HG03039 (cell line): ENCODE results near the gene LAMC2.
"Not testable (repeated sequence)": the region's sequence is repeated elsewhere in the genome, so short reads cannot be mapped to it uniquely, and the experiment has no call there.

Experiments
- ATAC-seq: cut with Tn5 transposase; IDR thresholded peaks from one replicate; pipeline ENCODE4 v1.9.1; 2021; ENCODE audit warnings: mild to moderate bottlenecking, moderate library complexity; ENCODE audit not compliant: unreplicated experiment

LAMC2 gene

DNA sequence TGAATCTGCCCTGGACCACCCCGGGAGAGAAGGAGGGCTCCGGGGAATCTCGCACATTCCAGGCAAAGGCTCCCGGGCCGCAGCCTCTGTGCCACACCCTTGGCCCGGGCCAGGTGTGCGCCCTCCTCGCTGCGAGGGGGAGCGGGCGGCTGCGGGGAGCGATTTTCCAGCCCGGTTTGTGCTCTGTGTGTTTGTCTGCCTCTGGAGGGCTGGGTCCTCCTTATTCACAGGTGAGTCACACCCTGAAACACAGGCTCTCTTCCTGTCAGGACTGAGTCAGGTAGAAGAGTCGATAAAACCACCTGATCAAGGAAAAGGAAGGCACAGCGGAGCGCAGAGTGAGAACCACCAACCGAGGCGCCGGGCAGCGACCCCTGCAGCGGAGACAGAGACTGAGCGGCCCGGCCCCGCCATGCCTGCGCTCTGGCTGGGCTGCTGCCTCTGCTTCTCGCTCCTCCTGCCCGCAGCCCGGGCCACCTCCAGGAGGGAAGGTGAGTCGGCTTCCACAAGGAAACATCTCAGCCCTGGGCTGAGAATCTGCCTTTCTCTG is at the start of gene LAMC2:
TSS of gene LAMC2 (plus strand) at position 324 of the 550 bp plus-strand sequence. CDS start at position 413, 89 bp downstream.
- no peak for ATAC-seq

DNA sequence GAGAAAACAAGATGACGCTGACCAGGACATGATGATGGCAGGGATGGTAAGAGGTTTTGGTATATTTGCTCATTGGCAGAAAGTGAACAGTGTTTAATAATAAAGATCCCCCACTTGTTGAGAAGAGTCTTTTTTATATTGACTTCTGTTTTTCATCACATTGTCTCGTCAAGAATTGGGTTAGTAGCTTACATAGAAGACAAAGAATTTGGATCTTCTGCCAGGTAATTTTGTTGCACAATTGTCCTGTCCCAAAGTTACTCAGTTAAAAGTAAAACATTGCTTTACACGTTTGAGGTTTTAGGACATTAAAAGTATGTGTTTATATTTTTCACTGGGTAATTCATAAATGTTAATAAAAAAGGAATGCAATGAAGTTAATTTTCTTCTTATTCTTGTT is 48.3 kb upstream of the LAMC2 start:
- ATAC-seq: no peak

DNA sequence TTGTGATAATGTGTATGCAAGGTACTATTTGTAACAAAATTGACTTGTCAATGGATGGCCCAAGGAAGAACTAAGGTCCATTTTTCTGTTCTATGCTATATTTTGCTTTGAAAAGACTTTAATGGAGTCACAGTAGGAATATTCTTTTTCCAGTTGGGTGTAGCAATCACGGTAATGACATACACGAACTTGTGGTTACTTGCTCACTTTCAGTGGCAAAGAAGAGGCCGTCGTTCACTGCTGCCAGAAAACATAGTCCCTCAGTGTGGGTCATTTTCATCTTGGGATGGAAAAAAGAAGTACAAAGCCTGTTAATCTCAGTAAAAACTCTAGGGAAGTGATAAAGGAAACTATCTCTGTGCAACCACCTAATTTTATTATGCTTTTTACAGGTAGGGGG is 47.8 kb upstream of the LAMC2 start:
- ATAC-seq: no peak

GRCh38 chr1:183139281-183139942 is 46.7 kb upstream of the LAMC2 start:
- no peak for ATAC-seq

GRCh38 chr1:183140633-183141032 is 45.4 kb upstream of the LAMC2 start:
- ATAC-seq: no peak

DNA sequence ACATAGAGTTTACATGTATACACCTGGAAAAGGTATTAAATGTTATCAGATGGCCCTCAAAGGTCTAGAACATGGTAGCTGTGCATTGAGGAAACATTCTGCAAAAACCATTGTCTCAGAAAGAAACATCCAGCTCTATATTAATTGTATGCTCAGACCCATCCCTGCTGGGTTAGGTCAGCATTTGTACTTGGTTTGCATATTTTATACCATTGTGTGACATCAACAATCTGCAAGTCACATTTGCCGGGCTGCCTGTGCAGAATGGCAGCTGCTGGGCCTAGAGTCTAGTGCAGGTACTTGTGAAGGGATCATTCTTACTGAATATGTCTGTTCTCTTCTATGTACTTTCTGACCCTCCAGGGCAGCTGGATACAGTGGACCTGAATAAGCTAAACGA is 43.9 kb upstream of the LAMC2 start:
- no peak for ATAC-seq

DNA sequence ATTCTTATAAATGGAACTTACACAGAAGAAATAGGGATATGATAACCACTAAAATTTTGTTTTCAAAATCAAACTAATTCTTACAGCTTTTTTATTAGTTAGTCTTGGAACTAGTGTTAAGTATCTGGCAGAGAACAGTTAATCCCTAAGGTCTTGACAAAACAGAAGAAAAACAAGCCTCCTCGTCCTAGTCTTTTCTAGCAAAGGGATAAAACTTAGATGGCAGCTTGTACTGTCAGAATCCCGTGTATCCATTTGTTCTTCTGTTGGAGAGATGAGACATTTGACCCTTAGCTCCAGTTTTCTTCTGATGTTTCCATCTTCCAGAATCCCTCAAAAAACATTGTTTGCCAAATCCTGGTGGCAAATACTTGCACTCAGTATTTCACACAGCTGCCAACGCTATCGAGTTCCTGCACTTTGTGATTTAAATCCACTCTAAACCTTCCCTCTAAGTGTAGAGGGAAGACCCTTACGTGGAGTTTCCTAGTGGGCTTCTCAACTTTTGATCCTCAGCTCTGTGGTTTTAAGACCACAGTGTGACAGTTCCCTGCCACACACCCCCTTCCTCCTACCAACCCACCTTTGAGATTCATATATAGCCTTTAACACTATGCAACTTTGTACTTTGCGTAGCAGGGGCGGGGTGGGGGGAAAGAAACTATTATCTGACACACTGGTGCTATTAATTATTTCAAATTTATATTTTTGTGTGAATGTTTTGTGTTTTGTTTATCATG is 42.3 kb upstream of the LAMC2 start:
- ATAC-seq: no peak

GRCh38 chr1:183144752-183145151 is 41.3 kb upstream of the LAMC2 start:
- no peak for ATAC-seq

GRCh38 chr1:183147735-183148134 is 38.3 kb upstream of the LAMC2 start:
- ATAC-seq: no peak

GRCh38 chr1:183148599-183148998 is 37.5 kb upstream of the LAMC2 start:
- ATAC-seq: no peak

GRCh38 chr1:183149273-183149672 is 36.8 kb upstream of the LAMC2 start:
- ATAC-seq: no peak

DNA sequence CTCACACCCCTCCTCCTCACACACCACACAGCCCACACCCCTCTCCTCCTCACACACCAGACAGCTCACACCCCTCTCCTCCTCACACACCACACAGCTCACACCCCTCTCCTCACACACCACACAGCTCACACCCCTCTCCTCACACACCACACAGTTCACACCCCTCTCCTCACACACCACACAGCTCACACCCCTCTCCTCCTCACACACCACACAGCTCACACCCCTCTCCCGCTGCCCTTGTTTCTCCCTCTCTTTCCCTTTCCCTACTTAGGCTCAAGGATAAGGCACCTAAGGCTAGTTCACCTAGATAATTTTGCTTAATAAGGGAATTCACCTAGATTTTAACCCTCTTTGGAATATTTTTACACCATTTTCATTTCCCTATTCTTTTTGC is 36.0 kb upstream of the LAMC2 start:
- ATAC-seq: not testable (repeated sequence)

- no peak for ATAC-seq
Observed at GRCh38 chr1:183150445-183150844, 35.6 kb upstream of the LAMC2 start.

- ATAC-seq: no peak
Observed at GRCh38 chr1:183152180-183152579, 33.9 kb upstream of the LAMC2 start.

DNA sequence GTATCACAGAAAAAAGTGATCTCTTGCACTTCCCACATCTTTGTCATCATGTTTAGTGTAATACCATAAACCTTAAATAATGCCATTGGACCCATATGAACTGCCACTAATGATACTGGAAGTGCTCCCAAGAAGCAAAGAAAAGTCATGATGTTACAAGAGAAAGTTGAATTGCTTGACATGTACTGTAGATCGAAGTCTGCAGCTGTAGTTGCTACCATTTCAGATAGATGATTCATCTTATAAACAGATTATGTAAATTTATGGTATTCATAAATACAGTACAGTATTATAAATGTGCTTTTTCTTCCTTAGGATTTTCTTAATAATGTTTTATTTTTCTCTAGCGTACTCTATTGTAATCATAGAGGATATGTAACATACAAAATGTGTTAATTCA is 30.1 kb upstream of the LAMC2 start:
- no peak for ATAC-seq

DNA sequence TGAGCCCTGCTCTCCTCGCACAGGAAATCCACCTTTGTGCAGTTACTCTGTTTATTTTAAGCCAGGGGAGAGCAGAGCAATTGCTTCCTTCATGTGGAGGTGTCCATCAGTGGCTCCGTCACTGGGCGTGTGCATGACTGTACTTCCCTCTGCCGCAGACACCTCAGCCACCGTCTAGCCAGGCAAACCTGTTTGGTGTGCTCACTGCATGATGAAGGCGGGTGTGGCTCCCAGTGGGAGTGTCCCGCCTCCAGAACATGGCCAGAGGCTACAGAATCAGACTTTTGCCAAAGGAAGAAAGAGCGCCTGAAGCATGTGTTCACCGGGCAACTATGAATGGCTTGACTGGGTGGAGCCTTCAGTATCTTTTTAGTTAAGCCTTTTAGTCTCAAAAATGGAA is 26.1 kb upstream of the LAMC2 start:
- no peak for ATAC-seq

DNA sequence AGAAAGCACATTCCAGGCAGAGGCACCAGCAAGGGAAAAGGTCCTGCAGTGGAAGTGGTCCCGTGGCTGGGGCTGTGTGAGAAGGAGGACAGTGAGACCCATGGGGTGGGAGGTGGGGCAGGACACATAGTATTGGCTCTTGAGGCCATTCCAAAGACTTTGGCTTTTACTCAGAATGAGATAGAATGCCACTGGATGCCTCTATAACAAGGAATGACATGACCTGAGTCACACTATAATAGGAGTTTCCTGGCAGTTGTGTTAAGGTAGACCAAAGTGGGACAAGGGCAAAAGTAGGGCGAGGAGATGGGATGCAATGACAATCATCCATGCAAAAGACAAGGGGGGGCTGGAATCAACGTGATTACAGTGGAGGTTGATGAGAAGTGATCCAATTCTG is 24.7 kb upstream of the LAMC2 start:
- ATAC-seq: no peak

DNA sequence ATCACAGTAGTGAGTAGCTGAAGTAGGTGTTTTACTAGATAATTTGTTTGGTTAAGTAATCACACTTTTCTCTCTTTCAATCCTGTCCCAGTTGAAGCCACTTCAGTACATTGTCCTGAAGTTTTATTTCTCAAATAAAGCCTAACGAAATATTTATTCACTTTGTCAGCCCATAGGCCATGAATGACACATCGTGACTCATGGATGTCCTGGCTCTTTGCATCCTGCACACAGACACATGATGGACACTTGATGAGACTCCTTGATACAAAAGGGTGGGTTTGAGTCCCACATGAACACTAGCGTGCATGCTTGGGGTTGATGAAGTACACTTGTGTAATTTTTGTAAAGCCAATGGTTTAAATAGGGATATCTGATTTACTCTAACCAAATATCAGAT is 22.7 kb upstream of the LAMC2 start:
- no peak for ATAC-seq

- ATAC-seq: no peak
Observed at GRCh38 chr1:183164340-183164739, 21.7 kb upstream of the LAMC2 start.

GRCh38 chr1:183164963-183165362 is 21.1 kb upstream of the LAMC2 start:
- no peak for ATAC-seq

- ATAC-seq: no peak
Observed at GRCh38 chr1:183165456-183165855, 20.6 kb upstream of the LAMC2 start.

- no peak for ATAC-seq
Observed at GRCh38 chr1:183166454-183166853, 19.6 kb upstream of the LAMC2 start.
